ENCODE results near the gene HSCB.

DNA sequence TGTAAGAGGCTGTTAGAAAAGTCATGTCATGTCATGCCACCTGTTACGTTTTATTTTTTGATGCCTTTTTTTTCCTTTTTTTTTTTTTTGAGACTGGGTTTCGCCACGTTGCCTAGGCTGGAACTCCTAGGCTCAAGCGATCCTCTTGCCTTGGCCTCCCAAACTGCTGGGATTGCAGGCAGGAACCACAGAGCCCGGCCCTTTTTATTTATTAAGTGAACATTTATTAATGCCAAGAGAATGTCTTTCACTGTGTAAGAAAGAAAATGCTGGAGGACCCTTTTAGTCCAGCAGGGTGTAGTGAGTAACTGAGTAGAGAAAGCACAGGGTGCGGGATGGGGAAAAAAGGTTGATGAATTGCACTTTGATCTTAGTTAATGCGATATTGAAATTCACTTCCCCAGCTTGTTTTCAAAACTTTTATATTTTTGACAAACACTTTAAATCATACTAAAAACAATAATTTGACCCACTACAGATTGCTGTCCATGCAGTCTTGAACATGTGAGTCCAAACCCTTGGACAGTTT, 60.8 kb downstream of the HSCB start:
- TF ChIP-seq, protein P1, sequence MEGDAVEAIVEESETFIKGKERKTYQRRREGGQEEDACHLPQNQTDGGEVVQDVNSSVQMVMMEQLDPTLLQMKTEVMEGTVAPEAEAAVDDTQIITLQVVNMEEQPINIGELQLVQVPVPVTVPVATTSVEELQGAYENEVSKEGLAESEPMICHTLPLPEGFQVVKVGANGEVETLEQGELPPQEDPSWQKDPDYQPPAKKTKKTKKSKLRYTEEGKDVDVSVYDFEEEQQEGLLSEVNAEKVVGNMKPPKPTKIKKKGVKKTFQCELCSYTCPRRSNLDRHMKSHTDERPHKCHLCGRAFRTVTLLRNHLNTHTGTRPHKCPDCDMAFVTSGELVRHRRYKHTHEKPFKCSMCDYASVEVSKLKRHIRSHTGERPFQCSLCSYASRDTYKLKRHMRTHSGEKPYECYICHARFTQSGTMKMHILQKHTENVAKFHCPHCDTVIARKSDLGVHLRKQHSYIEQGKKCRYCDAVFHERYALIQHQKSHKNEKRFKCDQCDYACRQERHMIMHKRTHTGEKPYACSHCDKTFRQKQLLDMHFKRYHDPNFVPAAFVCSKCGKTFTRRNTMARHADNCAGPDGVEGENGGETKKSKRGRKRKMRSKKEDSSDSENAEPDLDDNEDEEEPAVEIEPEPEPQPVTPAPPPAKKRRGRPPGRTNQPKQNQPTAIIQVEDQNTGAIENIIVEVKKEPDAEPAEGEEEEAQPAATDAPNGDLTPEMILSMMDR (IDR thresholded peaks at IDR 0.05), result no peak
- TF ChIP-seq POLR2A (IDR thresholded peaks at IDR 0.05), result no peak
